IMR-90 (cell line): ENCODE measurements around the gene RBFOX1. TPM values are rescaled to one million over a fixed set of nuclear protein-coding genes. Genes with fewer than 3 reads are reported as not detected.

Experiments used
- ATAC-seq: fragments of 200-7000 bp; cut with Tn5 transposase; 2 replicates; pipeline ENCODE4 v1.9.1; 2020; ENCODE audit warnings: low read depth, mild to moderate bottlenecking, moderate library complexity
- BruUV-seq: library from RNA; stranded (reverse); fragments of 400-500 nt; replicated peaks from 2 replicates; lab custom pipeline; 2021; lab: Mats Ljungman, UMichigan
- CTCF ChIA-PET: fragments of 300-600 bp; formaldehyde crosslinking; extraction: SDS; loops from one replicate; lab custom pipeline; 2021; ENCODE audit warnings: antibody characterized with exemption; lab: Yijun Ruan, JAX
- POLR2A ChIA-PET: fragments of 300-600 bp; sonication (Branson Sonifier 250); formaldehyde crosslinking; loops from one replicate; lab custom pipeline; 2022; ENCODE audit warnings: antibody characterized with exemption; ENCODE audit not compliant: unreplicated experiment; lab: Charles Lee
- DNase-seq: peaks from one replicate; pipeline ENCODE4 v3.0.0; 2013
- H2AFZ ChIP-seq: replicated peaks from 2 replicates; pipeline ENCODE3; 2013; ENCODE audit warnings: low read length, mild to moderate bottlenecking; ENCODE audit not compliant: poor library complexity
- H2AK5ac ChIP-seq: 2 replicates; pipeline ENCODE4 v1.6.1; 2013; ENCODE audit warnings: low read depth, low read length, inconsistent platforms
- H2AK9ac ChIP-seq: replicated peaks from 2 replicates; pipeline ENCODE3; 2013; ENCODE audit warnings: mild to moderate bottlenecking, low read depth, low read length, moderate library complexity; ENCODE audit not compliant: poor library complexity
- H2BK120ac ChIP-seq: 2 replicates; pipeline ENCODE4 v1.6.1; 2013; ENCODE audit warnings: low read depth, low read length, inconsistent platforms
- H2BK15ac ChIP-seq: 3 replicates; pipeline ENCODE4 v1.6.1; 2013; ENCODE audit warnings: low read depth, low read length, inconsistent platforms
- H2BK20ac ChIP-seq: 2 replicates; pipeline ENCODE4 v1.6.1; 2013; ENCODE audit warnings: low read depth, mild to moderate bottlenecking, inconsistent platforms, low read length, moderate library complexity
- H2BK5ac ChIP-seq: 2 replicates; pipeline ENCODE4 v1.6.1; 2013; ENCODE audit warnings: mild to moderate bottlenecking, low read depth, low read length, inconsistent platforms; ENCODE audit not compliant: poor library complexity, severe bottlenecking
- H3K14ac ChIP-seq: replicated peaks from 2 replicates; pipeline ENCODE4 v1.6.1; 2013; ENCODE audit warnings: low read depth, low read length, inconsistent platforms
- H3K18ac ChIP-seq: 2 replicates; pipeline ENCODE4 v1.6.1; 2013; ENCODE audit warnings: low read depth, low read length, control low read depth
- H3K23ac ChIP-seq: 2 replicates; pipeline ENCODE4 v1.6.1; 2013; ENCODE audit warnings: low read depth, low read length, inconsistent platforms
- H3K27ac ChIP-seq: 2 replicates; pipeline ENCODE4 v1.5.1; 2013; ENCODE audit warnings: mild to moderate bottlenecking, control low read depth, low read length; ENCODE audit not compliant: insufficient read depth
- H3K27me3 ChIP-seq: 2 replicates; pipeline ENCODE4 v1.6.1; 2013; ENCODE audit warnings: low read length; ENCODE audit not compliant: control insufficient read depth, insufficient read depth
- H3K36me3 ChIP-seq: 2 replicates; pipeline ENCODE4 v1.6.1; 2013; ENCODE audit warnings: low read length, mixed read lengths; ENCODE audit not compliant: control insufficient read depth, insufficient read depth
- H3K4ac ChIP-seq: 2 replicates; pipeline ENCODE4 v1.6.1; 2013; ENCODE audit warnings: low read depth, low read length, inconsistent platforms
- H3K4me1 ChIP-seq: 2 replicates; pipeline ENCODE4 v1.6.1; 2013; ENCODE audit warnings: low read length, mixed read lengths; ENCODE audit not compliant: control insufficient read depth, insufficient read depth
- H3K4me2 ChIP-seq: 2 replicates; pipeline ENCODE4 v1.6.1; 2013; ENCODE audit warnings: low read depth, mild to moderate bottlenecking, control low read depth, low read length, moderate library complexity
- H3K4me3 ChIP-seq: 2 replicates; pipeline ENCODE4 v1.5.1; 2013; ENCODE audit warnings: low read depth, mild to moderate bottlenecking, control low read depth, low read length, moderate library complexity; ENCODE audit not compliant: insufficient read depth
- H3K56ac ChIP-seq: 2 replicates; pipeline ENCODE4 v1.6.1; 2013; ENCODE audit warnings: low read length, inconsistent platforms; ENCODE audit not compliant: insufficient read depth; ENCODE audit errors: extremely low read depth
- H3K79me1 ChIP-seq, 2 experiments: 2 replicates each; pipeline ENCODE4 v1.6.1; 2013; ENCODE audit warnings: low read length in 2 of 2, inconsistent platforms in 1 of 2, low read depth in 1 of 2
- H3K9ac ChIP-seq: 2 replicates; pipeline ENCODE4 v1.6.1; 2013; ENCODE audit warnings: low read depth, low read length, control low read depth
- H3K9me1 ChIP-seq: 2 replicates; pipeline ENCODE4 v1.6.1; 2013; ENCODE audit warnings: low read length, inconsistent platforms; ENCODE audit not compliant: insufficient read depth
- H3K9me3 ChIP-seq: 2 replicates; pipeline ENCODE4 v1.6.1; 2013; ENCODE audit warnings: low read length; ENCODE audit not compliant: control insufficient read depth, insufficient read depth
- H4K20me1 ChIP-seq: 2 replicates; pipeline ENCODE4 v1.6.1; 2013; ENCODE audit warnings: low read length, inconsistent platforms; ENCODE audit not compliant: insufficient read depth
- H4K5ac ChIP-seq: 2 replicates; pipeline ENCODE4 v1.6.1; 2013; ENCODE audit warnings: mild to moderate bottlenecking, low read depth, low read length, control low read depth
- H4K8ac ChIP-seq, 2 experiments: 2 replicates each; pipeline ENCODE4 v1.6.1; 2013; ENCODE audit warnings: low read depth in 2 of 2, low read length in 2 of 2, control low read depth in 1 of 2, inconsistent platforms in 1 of 2
- H4K91ac ChIP-seq: 2 replicates; pipeline ENCODE4 v1.6.1; 2013; ENCODE audit warnings: low read depth, low read length, inconsistent platforms; ENCODE audit not compliant: insufficient read depth
- CEBPB ChIP-seq: IDR thresholded peaks from 2 replicates; pipeline ENCODE4 v1.6.1; 2012; ENCODE audit warnings: low read depth, low read length, improper control_type of control experiment
- CHD1 ChIP-seq: IDR thresholded peaks from 2 replicates; pipeline ENCODE4 v1.6.1; 2012; ENCODE audit warnings: low read depth, low read length, improper control_type of control experiment
- MAZ ChIP-seq: IDR thresholded peaks from 2 replicates; pipeline ENCODE4 v1.6.1; 2012; ENCODE audit warnings: low read depth, mild to moderate bottlenecking, low read length, improper control_type of control experiment, moderate library complexity, borderline replicate concordance
- POLR2A ChIP-seq: IDR thresholded peaks from 2 replicates; pipeline ENCODE4 v1.6.1; 2012; ENCODE audit warnings: mild to moderate bottlenecking, low read depth, low read length
- RCOR1 ChIP-seq: IDR thresholded peaks from 2 replicates; pipeline ENCODE4 v1.6.1; 2012; ENCODE audit warnings: mild to moderate bottlenecking, low read length, improper control_type of control experiment; ENCODE audit not compliant: insufficient replicate concordance
- RFX5 ChIP-seq: IDR thresholded peaks from 2 replicates; pipeline ENCODE4 v1.8.0; 2012; ENCODE audit warnings: low read depth, mild to moderate bottlenecking, low read length, moderate library complexity
- WGBS, 2 experiments: methylation state at CpG; one replicate each; pipeline versions ENCODE4 v1.1.5 to v1.1.7; 2013; ENCODE audit warnings: missing lambda C conversion rate in 2 of 2; ENCODE audit not compliant: insufficient read length in 1 of 2; ENCODE audit errors: extremely low coverage in 2 of 2; 5-methylcytosine and 5-hydroxymethylcytosine counted together
- dilution Hi-C: fragments of 300-500 bp; cut with HindIII; formaldehyde crosslinking; loops from one replicate; pipeline ENCODE4 v1.14.3; 2018; ENCODE audit warnings: low sequenced_read_pairs; ENCODE audit not compliant: unreplicated experiment
- in situ Hi-C: fragments of 300-500 bp; cut with MboI; formaldehyde crosslinking; loops from 3 replicates; pipeline ENCODE4 v1.14.3; 2019; ENCODE audit warnings: low sequenced_read_pairs, inconsistent platforms, mixed read lengths
- intact Hi-C: fragments of 100-400 bp; cut with micrococcal nuclease; formaldehyde crosslinking; loops from 2 replicates; pipeline ENCODE4 v1.10.0; 2022
- polyA plus RNA-seq, 3 experiments: library from polyadenylated mRNA; depleted of rRNA; stranded (reverse); fragments of >200 nt; gene quantifications; 2 replicates each; pipeline ENCODE4 v1.2.3, GENCODE V29; 2012; ENCODE audit warnings: low replicate concordance in 1 of 3
- total RNA-seq: library from RNA; depleted of rRNA; stranded (reverse); fragments of >200 nt; gene quantifications from 2 replicates; pipeline ENCODE4 v1.2.3, GENCODE V29; 2012

RBFOX1 gene
- total and polyA plus RNA-seq, 2 of the 4 experiments (the other 2 are of a cell fraction): not detected

DNA sequence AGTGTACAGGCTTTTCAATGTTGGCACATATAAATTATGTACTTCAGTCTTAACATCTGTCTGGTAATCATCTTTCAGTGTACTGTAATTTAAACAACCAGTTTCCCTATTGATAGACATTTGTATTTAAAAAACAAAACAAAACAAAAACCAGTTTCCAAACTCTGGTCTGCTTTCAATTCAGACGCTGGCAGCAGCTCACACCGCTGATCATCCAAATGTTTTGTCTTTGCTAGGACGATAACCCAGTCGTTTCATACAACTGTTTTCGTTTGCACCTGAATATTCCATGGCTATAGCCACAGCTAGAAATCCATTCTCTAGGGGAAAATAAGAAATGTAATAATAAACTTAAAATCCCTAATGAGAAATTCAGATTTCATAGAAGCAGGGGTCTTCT, 47.8 kb downstream of the RBFOX1 start:
- Histone ChIP-seq H2BK20ac (no peak overlapping the region), H4K91ac (no peak overlapping the region), H3K18ac (no peak overlapping the region), H4K5ac (no peak overlapping the region), H3K4ac (no peak overlapping the region), H2BK120ac (no peak overlapping the region), H2BK5ac (no peak overlapping the region), H3K27me3 (no peaks in the 10 kb centered on the region), H3K23ac (no peak overlapping the region), H3K9me1 (no peaks in the 10 kb centered on the region), H2AK5ac (no peak overlapping the region), H4K20me1 (no peaks in the 10 kb centered on the region), H3K14ac (no peak overlapping the region), H3K56ac (no peak overlapping the region), H3K79me1 (no peaks in the 10 kb centered on the region), H3K36me3 (no peaks in the 10 kb centered on the region), H3K9me3 (peaks cover 8% of the 10 kb centered on the region), H2BK15ac (no peak overlapping the region), H3K4me3 (no peak overlapping the region), H4K8ac (no peak overlapping the region), H2AFZ (no peak overlapping the region), H3K9ac (no peak overlapping the region), H3K4me2 (no peak overlapping the region), H3K27ac (no peak overlapping the region), H2AK9ac (no peak overlapping the region), H3K4me1 (no peaks in the 10 kb centered on the region)
- ATAC-seq: no peak
- ChIA-PET POLR2A (no interaction called here), CTCF (no interaction called here)
- no TSS peak for BruUV-seq
- WGBS, 2 experiments: no CpG with 5 or more reads among the region's 5 CpGs
- intact Hi-C loops: no loop called here
- dilution Hi-C loops: no loop called here
- in situ Hi-C loops: no loop called here
- DNase-seq: no peak
- TF ChIP-seq POLR2A: no peak
- no peak for TF ChIP-seq MAZ
- no peak for TF ChIP-seq RCOR1
- no peak for TF ChIP-seq CHD1
- no peak for TF ChIP-seq RFX5
- TF ChIP-seq CEBPB: no peak
